ENCODE measurements around the gene EEF1AKMT3.

Gene EEF1AKMT3

DNA sequence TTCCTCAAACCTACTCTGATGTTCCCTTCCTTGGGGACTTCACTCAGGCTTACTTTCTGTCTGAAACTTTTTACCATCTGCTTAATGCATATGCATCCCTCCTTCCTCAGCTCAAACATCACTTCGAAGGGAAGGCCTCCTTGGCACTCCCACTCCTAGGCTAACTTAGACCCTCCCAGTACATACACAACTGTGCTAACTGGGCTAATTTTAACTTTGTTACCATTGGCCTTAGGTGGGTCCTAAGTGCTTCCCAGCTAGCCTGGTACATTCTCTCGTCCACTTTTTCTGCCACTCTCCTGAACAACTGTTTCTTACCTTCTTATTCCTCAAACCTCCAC, 3.8 kb downstream of the EEF1AKMT3 start:
- Histone ChIP-seq H3K79me2 (ENCODE audit: control insufficient read depth, insufficient read depth, low read length, unreplicated experiment) (peaks cover 9% of the 10 kb centered on the region), H3K27ac (ENCODE audit: low read depth, low read length) (no peak overlapping the region), H3K27me3 (ENCODE audit: insufficient read depth, low read length) (no peaks in the 10 kb centered on the region), H3K36me3 (ENCODE audit: insufficient read depth, low read length) (peaks cover 2% of the 10 kb centered on the region; the same call in 1 of the 2 replicates), H2AFZ (ENCODE audit: low read length, unreplicated experiment) (no peak overlapping the region), H3K4me3 (ENCODE audit: low read depth, low read length) (no peak overlapping the region), H3K4me1 (ENCODE audit: control insufficient read depth, insufficient read depth, low read length, unreplicated experiment) (peaks cover 5% of the 10 kb centered on the region)

DNA sequence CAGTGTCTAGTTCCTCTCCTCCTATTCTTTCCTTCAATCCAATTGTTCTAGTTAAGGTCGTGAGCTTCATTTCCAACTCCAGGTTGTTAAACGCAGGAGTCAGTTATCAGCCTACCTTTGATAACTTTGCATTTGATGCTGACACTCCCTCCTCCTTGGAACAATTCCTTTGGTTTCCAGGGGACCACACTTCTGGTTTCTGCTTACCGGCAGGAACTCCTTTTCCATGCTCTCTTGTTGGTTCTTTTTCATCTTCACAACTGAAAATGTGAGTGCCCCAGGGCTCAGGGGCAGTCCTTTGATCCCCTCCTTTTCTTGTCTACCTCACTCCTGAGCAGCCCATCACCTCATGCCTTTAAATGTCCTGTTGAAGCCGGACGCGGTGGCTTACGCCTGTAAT, 5.0 kb downstream of the EEF1AKMT3 start:
- H3K36me3 ChIP-seq (ENCODE audit: insufficient read depth, low read length): peaks cover 2% of the 10 kb centered on the region; the same call in 1 of the 2 replicates
- no peak overlapping the region for H3K4me3 ChIP-seq (ENCODE audit: low read depth, low read length)
- no peak overlapping the region for H3K27ac ChIP-seq (ENCODE audit: low read depth, low read length)
- H3K4me1 ChIP-seq (ENCODE audit: control insufficient read depth, insufficient read depth, low read length, unreplicated experiment): peaks cover 5% of the 10 kb centered on the region
- peaks cover 9% of the 10 kb centered on the region for H3K79me2 ChIP-seq (ENCODE audit: control insufficient read depth, insufficient read depth, low read length, unreplicated experiment)
- no peak overlapping the region for H2AFZ ChIP-seq (ENCODE audit: low read length, unreplicated experiment)
- H3K27me3 ChIP-seq (ENCODE audit: insufficient read depth, low read length): no peaks in the 10 kb centered on the region

DNA sequence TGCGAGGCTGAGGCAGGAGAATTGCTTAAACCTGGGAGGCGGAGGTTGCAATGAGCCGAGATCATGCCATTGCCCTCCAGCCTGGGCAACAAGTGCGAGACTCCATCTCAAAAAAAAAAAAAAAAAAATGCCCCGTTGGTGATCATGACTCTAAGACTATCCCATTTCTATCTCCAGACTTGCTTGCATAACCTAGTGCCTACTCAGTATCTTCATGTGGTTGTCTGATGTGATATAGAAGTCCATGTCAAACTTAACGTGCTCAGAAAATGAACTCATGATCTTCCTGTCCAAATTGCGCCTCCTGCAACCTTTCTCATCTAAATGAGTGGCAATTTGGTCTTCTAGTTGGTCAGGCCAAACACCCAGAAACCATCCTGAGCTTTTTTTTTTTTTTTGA, 5.5 kb downstream of the EEF1AKMT3 start:
- no peaks in the 10 kb centered on the region for H3K27me3 ChIP-seq (ENCODE audit: insufficient read depth, low read length)
- no peak overlapping the region for H3K27ac ChIP-seq (ENCODE audit: low read depth, low read length)
- peaks cover 5% of the 10 kb centered on the region for H3K4me1 ChIP-seq (ENCODE audit: control insufficient read depth, insufficient read depth, low read length, unreplicated experiment)
- no peak overlapping the region for H3K4me3 ChIP-seq (ENCODE audit: low read depth, low read length)
- no peak overlapping the region for H2AFZ ChIP-seq (ENCODE audit: low read length, unreplicated experiment)
- peaks cover 2% of the 10 kb centered on the region; the same call in 1 of the 2 replicates for H3K36me3 ChIP-seq (ENCODE audit: insufficient read depth, low read length)
- peaks cover 9% of the 10 kb centered on the region for H3K79me2 ChIP-seq (ENCODE audit: control insufficient read depth, insufficient read depth, low read length, unreplicated experiment)

DNA sequence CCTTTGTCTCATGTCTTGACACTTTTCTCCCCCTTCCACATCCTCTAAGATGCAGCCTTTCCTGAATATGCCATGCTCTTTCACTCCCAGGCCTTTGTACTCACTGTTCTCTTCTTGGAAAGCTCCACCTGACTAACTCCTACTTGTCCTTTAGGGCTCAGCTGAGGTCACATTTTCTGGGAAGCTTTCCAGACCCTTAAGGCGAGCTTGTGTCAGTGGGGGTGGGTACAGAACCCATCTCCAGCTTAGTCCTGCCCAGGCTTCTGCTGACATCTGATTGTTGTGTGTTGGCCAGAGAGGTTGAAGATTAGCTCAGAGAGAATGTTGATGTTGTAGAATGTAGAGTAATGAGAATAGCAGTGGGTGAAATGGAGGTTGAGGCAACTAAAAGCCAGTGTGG, 7.3 kb downstream of the EEF1AKMT3 start:
- Histone ChIP-seq H3K4me1 (ENCODE audit: control insufficient read depth, insufficient read depth, low read length, unreplicated experiment) (peaks cover 10% of the 10 kb centered on the region), H3K4me3 (ENCODE audit: low read depth, low read length) (no peak overlapping the region), H3K27ac (ENCODE audit: low read depth, low read length) (no peak overlapping the region), H3K27me3 (ENCODE audit: insufficient read depth, low read length) (no peaks in the 10 kb centered on the region), H3K79me2 (ENCODE audit: control insufficient read depth, insufficient read depth, low read length, unreplicated experiment) (peaks cover 14% of the 10 kb centered on the region), H3K36me3 (ENCODE audit: insufficient read depth, low read length) (peaks cover 2% of the 10 kb centered on the region; the same call in 1 of the 2 replicates), H2AFZ (ENCODE audit: low read length, unreplicated experiment) (no peak overlapping the region)

DNA sequence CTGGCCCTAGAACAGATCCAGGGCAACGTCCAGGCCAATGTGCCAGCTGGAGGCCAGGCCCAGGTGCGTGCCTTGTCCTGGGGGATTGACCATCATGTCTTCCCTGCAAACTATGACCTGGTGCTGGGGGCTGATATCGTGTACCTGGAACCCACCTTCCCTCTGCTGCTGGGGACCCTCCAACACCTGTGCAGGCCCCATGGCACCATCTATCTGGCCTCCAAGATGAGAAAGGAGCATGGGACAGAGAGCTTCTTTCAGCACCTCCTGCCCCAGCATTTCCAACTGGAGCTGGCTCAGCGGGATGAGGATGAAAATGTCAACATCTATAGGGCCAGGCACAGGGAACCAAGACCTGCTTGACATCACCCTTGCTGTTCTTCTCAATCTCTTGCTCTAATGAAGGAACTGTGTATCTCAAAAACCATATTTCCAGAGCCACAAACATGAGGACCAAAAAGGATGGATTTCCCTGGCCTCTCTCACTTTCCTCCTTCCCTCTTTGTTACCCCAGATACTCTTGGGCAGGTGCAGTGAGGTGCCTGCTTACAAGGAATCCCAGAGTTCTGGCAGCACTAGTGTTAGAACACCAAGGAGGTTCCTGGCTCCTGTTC, 8.0 kb downstream of the EEF1AKMT3 start:
- Histone ChIP-seq H3K79me2 (ENCODE audit: control insufficient read depth, insufficient read depth, low read length, unreplicated experiment) (peaks cover 14% of the 10 kb centered on the region), H3K4me3 (ENCODE audit: low read depth, low read length) (no peak overlapping the region), H2AFZ (ENCODE audit: low read length, unreplicated experiment) (no peak overlapping the region), H3K36me3 (ENCODE audit: insufficient read depth, low read length) (peaks cover 2% of the 10 kb centered on the region; the same call in 1 of the 2 replicates), H3K4me1 (ENCODE audit: control insufficient read depth, insufficient read depth, low read length, unreplicated experiment) (peaks cover 10% of the 10 kb centered on the region), H3K27ac (ENCODE audit: low read depth, low read length) (no peak overlapping the region), H3K27me3 (ENCODE audit: insufficient read depth, low read length) (no peaks in the 10 kb centered on the region)

DNA sequence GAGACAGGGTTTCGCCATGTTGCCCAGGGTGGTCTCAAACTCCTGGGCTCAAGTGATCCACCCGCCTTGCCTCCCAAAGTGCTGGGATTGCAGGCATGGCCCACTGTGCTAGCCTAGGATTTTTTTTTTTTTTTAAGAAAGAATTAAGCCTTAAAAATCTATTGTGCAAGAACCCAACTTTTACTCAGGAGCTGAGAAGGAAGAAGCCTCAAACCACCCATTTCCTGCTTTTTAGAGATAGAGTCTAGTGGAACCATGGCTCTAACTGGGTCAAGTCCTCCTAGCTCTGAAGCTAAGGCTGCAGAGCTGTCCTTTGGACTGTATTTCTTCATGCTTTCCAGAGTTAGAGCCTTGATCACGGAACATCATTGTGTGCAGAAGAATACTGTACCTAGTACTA, 8.8 kb downstream of the EEF1AKMT3 start:
- peaks cover 17% of the 10 kb centered on the region for H3K79me2 ChIP-seq (ENCODE audit: control insufficient read depth, insufficient read depth, low read length, unreplicated experiment)
- peaks cover 8% of the 10 kb centered on the region; the same call in 1 of the 2 replicates for H3K36me3 ChIP-seq (ENCODE audit: insufficient read depth, low read length)
- no peak overlapping the region for H3K27ac ChIP-seq (ENCODE audit: low read depth, low read length)
- no peaks in the 10 kb centered on the region for H3K27me3 ChIP-seq (ENCODE audit: insufficient read depth, low read length)
- H3K4me1 ChIP-seq (ENCODE audit: control insufficient read depth, insufficient read depth, low read length, unreplicated experiment): peaks cover 10% of the 10 kb centered on the region
- no peak overlapping the region for H3K4me3 ChIP-seq (ENCODE audit: low read depth, low read length)
- H2AFZ ChIP-seq (ENCODE audit: low read length, unreplicated experiment): no peak overlapping the region

DNA sequence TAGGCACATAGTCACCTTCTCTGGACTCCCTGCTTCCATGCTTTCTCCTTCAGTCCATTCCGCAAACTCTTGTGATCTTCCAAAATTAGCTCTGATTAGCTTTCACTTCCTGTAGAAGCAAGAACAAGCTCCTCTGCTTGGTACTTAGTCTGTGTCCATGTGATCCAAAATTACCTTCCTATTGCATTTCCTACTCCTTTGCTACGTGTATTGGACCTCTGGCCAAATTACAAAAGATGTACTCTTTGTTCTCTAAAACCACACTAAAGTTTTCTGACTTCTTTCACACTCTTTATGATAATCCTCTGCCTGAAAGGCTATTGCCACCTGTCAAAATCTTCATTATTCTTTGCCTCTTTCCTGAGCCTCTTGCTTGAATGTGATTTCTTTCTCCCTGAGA, 9.4 kb downstream of the EEF1AKMT3 start:
- Histone ChIP-seq H3K27me3 (ENCODE audit: insufficient read depth, low read length) (no peaks in the 10 kb centered on the region), H3K36me3 (ENCODE audit: insufficient read depth, low read length) (peaks cover 14% of the 10 kb centered on the region), H3K4me3 (ENCODE audit: low read depth, low read length) (no peak overlapping the region), H2AFZ (ENCODE audit: low read length, unreplicated experiment) (no peak overlapping the region), H3K4me1 (ENCODE audit: control insufficient read depth, insufficient read depth, low read length, unreplicated experiment) (peaks cover 10% of the 10 kb centered on the region), H3K27ac (ENCODE audit: low read depth, low read length) (no peak overlapping the region), H3K79me2 (ENCODE audit: control insufficient read depth, insufficient read depth, low read length, unreplicated experiment) (peaks cover 17% of the 10 kb centered on the region)

DNA sequence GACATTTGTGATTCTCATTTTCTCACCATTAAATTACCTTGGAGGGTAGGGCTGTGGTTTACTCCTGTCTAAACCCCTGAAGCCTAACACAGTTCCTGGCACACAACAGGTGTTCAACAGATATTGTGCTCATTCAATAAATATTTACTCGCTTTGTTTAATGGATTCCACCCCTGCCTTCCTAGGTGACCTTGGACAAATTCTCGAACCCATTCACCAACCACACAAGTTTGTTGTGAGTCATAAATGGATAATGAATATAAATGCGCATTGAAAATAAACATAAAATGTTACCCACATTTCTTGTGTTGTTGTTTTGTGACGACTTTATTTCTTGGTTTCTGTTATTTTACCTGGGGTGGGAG, 9.8 kb downstream of the EEF1AKMT3 start:
- Histone ChIP-seq H2AFZ (ENCODE audit: low read length, unreplicated experiment) (peak overlapping the region; percentile 49), H3K4me3 (ENCODE audit: low read depth, low read length) (no peak overlapping the region; the same call in 1 of the 2 replicates), H3K79me2 (ENCODE audit: control insufficient read depth, insufficient read depth, low read length, unreplicated experiment) (peaks cover 17% of the 10 kb centered on the region), H3K27ac (ENCODE audit: low read depth, low read length) (no peak overlapping the region), H3K27me3 (ENCODE audit: insufficient read depth, low read length) (no peaks in the 10 kb centered on the region), H3K36me3 (ENCODE audit: insufficient read depth, low read length) (peaks cover 18% of the 10 kb centered on the region), H3K4me1 (ENCODE audit: control insufficient read depth, insufficient read depth, low read length, unreplicated experiment) (peaks cover 10% of the 10 kb centered on the region)

DNA sequence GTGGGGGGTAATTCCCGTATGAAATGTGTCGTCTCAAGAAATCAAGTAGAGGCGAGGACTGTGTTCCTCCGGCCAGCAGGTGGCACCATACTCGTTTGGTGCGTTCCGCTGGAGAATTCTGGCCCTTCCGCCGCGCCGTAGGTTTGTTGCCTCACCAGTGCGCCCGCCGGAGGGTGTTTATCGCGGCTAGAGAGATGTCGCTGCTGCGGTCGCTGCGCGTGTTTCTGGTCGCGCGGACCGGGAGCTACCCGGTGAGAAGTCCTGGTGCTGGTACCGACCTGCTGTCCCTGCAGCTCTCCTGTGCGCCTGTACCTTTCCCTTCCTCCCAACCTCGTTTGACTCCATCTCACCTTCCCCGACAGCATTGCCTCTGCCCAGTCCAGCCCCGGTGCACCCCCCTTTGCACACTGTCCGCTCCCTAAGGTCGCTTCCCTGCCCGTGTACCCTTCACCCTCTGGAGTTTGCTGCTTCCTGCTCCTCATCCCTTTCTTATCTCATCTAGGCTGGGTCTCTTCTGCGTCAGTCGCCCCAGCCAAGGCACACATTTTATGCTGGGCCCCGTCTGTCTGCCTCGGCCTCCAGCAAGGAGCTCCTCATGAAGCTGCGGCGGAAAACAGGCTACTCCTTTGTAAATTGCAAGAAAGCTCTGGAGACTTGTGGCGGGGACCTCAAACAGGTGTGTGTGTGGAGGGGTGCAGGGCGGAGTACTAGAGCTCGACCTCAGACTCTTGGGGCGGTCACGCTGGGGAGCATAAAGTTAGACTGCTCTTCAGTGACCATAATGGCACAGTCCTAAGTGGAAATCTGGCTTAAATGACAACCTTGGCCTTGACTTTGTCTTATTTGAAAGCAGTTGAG, 10.4 kb downstream of the EEF1AKMT3 start, which contains the start of gene TSFM:
TSS of gene TSFM (plus strand) at position 180 of the 858 bp plus-strand sequence. CDS start at position 195, 15 bp downstream.
- Histone ChIP-seq H3K4me3 (ENCODE audit: low read depth, low read length) (peak within 1 kb of the TSS; percentile 89), H3K27me3 (ENCODE audit: insufficient read depth, low read length) (no peaks in the 10 kb centered on the region), H3K79me2 (ENCODE audit: control insufficient read depth, insufficient read depth, low read length, unreplicated experiment) (peaks cover 17% of the 10 kb centered on the region), H2AFZ (ENCODE audit: low read length, unreplicated experiment) (peak within 1 kb of the TSS; percentile 49), H3K4me1 (ENCODE audit: control insufficient read depth, insufficient read depth, low read length, unreplicated experiment) (peaks cover 10% of the 10 kb centered on the region), H3K27ac (ENCODE audit: low read depth, low read length) (no peak within 1 kb of the TSS), H3K36me3 (ENCODE audit: insufficient read depth, low read length) (peaks cover 20% of the 10 kb centered on the region)

DNA sequence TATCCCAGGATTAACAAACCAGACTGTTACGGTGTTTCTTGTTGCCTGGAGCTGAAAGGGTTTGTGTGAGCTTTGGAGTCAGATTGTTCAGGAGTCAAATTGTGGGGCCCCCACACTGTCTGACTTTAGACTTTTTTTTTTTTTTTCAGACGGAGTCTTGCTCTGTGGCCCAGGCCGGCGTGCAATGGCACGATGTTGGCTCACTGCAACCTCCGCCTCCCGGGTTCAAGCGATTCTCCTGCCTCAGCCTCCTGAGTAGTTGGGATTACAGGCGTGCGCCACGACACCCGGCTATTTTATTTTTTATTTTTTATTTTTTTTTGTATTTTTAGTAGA, 11.0 kb downstream of the EEF1AKMT3 start:
- Histone ChIP-seq H3K27ac (ENCODE audit: low read depth, low read length) (no peak overlapping the region), H3K27me3 (ENCODE audit: insufficient read depth, low read length) (no peaks in the 10 kb centered on the region), H3K36me3 (ENCODE audit: insufficient read depth, low read length) (peaks cover 22% of the 10 kb centered on the region), H3K79me2 (ENCODE audit: control insufficient read depth, insufficient read depth, low read length, unreplicated experiment) (peaks cover 17% of the 10 kb centered on the region), H3K4me1 (ENCODE audit: control insufficient read depth, insufficient read depth, low read length, unreplicated experiment) (peaks cover 10% of the 10 kb centered on the region), H2AFZ (ENCODE audit: low read length, unreplicated experiment) (no peak overlapping the region), H3K4me3 (ENCODE audit: low read depth, low read length) (peak overlapping the region; percentile 89)

DNA sequence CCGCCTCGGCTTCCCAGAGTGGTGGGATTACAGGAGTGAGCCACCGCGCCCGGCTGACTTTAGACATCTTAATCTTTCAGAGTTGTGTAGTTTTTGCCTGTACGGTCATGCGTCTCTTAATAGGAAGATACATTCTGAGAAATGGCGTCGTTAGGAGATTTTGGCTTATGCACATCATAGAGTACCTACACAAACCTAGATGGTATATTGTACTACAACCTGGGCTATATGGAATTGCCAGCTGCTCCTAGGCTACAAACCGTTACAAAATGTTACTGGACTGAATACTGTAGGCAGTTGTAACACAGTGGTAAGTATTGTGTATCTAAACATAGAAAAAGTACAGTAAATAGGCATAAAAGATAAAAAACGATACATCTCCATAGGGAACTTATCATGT, 11.4 kb downstream of the EEF1AKMT3 start:
- H3K79me2 ChIP-seq (ENCODE audit: control insufficient read depth, insufficient read depth, low read length, unreplicated experiment): peaks cover 17% of the 10 kb centered on the region
- H3K4me3 ChIP-seq (ENCODE audit: low read depth, low read length): peak overlapping the region; percentile 56; the same call in 1 of the 2 replicates
- peaks cover 22% of the 10 kb centered on the region for H3K36me3 ChIP-seq (ENCODE audit: insufficient read depth, low read length)

More for the DNA sequence above, 11.4 kb downstream of the EEF1AKMT3 start:
- Histone ChIP-seq H3K27me3 (ENCODE audit: insufficient read depth, low read length) (no peaks in the 10 kb centered on the region), H3K27ac (ENCODE audit: low read depth, low read length) (no peak overlapping the region), H2AFZ (ENCODE audit: low read length, unreplicated experiment) (no peak overlapping the region), H3K4me1 (ENCODE audit: control insufficient read depth, insufficient read depth, low read length, unreplicated experiment) (peaks cover 10% of the 10 kb centered on the region)

All from ACC112 (cell line).